PC-3 (cell line): Measurements from ENCODE around the gene ZNF462.

Experiments used
- CTCF ChIP-seq: fragments of 300-600 bp; sonication (generic); conservative IDR thresholded peaks from 2 replicates; pipeline ENCODE4 v1.5.1; 2017; ENCODE audit warnings: antibody characterized with exemption, low read depth, mild to moderate bottlenecking, low read length
- EZH2 ChIP-seq: fragments of 300-600 bp; sonication (generic); IDR thresholded peaks from one replicate; pipeline ENCODE4 v1.6.1; 2017; ENCODE audit warnings: antibody characterized with exemption, mild to moderate bottlenecking, low read length; ENCODE audit not compliant: unreplicated experiment
- EZH2phosphoT487 ChIP-seq: fragments of 300-600 bp; sonication (generic); IDR thresholded peaks from 2 replicates; pipeline ENCODE4 v1.6.1; 2018; ENCODE audit warnings: mild to moderate bottlenecking, antibody characterized with exemption, low read length, borderline replicate concordance

DNA sequence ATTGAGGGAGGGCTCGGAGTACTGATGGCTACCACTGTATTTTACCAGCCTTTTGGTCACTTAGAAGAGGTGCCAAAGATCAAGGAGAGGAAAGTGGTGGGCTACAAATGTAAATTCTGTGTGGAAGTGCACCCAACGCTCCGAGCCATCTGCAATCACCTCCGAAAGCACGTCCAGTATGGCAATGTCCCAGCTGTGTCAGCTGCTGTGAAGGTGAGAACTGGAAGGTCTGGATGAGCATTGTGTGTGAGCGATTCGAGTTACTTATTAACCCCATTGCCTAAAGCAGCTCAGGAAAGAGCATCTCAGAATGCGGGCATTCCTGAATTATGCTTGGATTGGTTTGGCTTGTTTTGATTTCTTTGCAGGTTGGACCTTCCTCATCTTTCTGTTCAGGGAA is 67.5 kb downstream of the ZNF462 start:
- TF ChIP-seq CTCF = no peak
- no peak for TF ChIP-seq EZH2
- TF ChIP-seq EZH2phosphoT487 = no peak
